Measurements from ENCODE around the gene RHEBL1.

Gene RHEBL1

DNA sequence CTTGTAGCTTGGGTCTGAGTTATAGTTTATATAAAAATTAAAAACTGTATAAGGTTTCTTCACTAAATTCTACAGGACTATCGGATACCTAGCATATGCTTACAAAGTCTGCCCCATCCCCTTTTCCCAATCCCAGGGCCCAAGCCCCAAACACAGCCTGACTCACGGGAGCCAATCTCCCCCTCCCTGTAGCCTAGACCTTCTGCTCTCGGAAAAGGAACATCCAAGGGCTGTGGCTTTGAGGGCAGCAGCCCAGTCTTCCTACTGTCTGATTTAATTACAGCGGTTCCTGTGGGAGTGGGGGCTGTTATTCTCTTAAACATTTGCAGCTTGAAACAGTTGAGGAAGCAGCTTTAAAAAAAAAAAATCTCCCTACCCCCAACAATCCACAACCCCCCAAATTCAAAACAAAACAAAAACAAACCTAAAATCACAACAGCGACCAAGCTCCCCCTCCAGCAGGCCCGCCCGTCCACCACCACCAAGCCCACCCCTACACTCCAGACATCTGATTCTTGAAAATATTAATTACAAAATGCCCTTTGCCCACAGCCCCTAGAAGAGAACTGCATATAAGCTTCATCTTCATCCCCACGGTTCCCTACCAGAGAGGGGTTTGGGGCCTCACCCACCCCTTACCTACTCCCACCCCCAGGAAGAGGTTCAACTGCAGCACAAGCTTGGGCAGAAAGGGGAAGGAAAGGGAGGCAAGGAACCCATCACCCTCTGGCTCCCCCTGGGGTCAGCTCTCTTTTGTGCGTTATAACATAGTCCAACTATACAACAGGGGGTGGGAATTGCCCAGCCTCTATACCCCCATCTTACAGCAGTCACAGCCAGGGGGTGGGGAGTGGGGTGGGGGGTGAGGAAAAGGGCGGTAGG, 50.1 kb downstream of the RHEBL1 start:
- DNase-seq (ENCODE audit: low read depth): no peak

DNA sequence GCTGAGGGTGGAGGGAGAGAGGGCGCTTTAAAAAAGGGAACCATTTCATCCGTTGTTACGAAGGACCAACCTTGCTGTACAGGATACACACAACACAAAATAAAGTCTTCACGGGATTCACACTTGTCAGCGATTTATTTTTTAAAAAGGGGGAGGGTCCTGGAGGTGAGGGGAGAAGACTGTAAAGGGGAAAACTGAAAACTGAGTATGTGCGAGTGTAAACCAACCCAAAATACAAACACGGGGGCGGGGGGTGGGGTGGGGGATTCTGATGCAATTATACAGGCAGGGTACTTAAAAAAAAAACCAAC, 50.7 kb downstream of the RHEBL1 start:
- DNase-seq (ENCODE audit: low read depth): no peak

DNA sequence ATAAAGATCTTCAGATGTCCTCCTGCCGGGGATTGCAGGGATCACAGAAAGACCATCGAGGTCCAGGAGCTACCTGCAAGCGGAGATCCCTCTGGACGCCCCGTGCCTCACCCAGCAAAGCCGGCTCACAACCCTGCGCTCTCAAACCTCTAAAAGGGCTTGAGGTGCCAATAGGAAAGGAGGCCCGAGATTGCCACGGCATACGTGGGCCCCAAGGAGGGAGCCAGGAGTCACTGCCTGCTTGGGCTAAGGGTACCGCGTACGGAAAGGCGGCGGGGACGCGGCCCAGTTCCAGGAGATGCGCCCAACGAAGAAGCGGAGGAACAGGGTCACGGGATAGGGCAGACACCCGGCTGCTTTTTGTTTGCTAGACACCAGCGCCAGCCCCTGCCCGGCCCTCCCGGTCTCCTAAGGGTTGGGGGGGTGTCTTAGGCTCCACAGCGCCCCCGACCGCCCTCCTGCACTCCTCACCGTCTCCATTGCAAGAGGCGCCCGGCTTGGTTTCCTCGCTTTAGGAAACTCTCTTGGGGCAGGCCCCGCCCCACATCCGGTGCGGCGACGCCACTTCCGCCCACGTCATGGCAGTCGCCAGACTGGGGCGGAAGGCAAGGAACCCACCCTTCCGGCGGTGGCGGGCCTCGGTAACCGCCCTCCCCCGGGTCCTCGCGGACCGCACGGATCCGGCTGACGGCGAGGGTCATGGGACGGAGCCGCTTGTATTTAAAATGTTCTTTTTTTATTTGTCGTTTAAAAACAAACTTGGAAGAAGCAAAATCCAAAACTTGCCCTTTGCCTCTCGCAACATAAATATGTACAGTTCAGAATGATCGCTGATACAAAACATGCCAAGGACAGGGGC, 51.3 kb downstream of the RHEBL1 start, which contains the start of gene PRKAG1:
TSS of gene PRKAG1 (minus strand) at position 516 of the 859 bp plus-strand sequence. CDS start at position 480, 36 bp downstream.
- peak; percentile 79 for DNase-seq (ENCODE audit: low read depth)

DNA sequence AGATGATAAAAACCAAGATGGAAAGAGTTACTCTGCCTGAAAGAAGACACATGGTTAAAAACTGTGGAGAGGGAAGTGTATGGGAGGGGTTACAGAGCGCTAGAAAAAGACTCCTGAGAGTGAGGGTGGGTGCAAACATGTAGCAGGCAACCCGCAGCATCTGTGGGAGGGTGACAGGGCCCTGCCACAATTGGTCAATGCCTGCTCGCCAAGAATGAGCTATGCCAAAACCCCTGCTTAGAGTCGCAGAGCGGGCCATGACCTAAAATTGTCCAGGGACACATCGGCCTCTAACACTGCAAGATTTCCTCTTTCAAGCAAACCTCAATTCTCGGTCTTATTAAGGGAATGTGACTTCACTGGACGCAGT, 51.9 kb downstream of the RHEBL1 start:
- DNase-seq (ENCODE audit: low read depth): no peak

DNA sequence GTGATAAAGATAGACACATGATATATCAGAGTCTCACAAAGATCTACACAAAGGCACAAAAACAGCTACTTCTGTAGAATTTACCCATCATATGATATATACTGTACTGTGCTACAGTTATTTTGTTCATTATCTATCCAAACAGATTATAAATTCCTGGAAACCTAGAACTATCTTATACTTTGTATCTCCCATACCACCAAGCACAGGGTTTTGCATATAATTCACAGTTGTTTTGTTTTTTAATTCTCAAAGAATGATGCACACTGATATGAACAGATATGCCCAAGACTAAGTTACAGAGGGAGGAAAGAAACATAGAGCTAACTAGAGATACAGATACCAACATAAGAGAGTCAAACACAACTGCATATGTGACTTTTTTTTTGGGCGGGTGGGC, 54.6 kb downstream of the RHEBL1 start:
- no peak for DNase-seq (ENCODE audit: low read depth)
